ENCODE data around the gene MAGEB3. TPM values are rescaled to one million over a fixed set of nuclear protein-coding genes. Genes with fewer than 3 reads are reported as not detected.

The MAGEB3 gene
- total RNA-seq, 1 experiment from 2014 or later, result not detected

- no peak overlapping the region for H2BK5ac ChIP-seq (ENCODE audit: insufficient read length, low read length)
- no peak overlapping the region for H3K18ac ChIP-seq (ENCODE audit: insufficient read length, low read depth, low read length)
- no peaks in the 10 kb centered on the region for H3K23me2 ChIP-seq (ENCODE audit: insufficient read length, low read depth, low read length, poor library complexity, severe bottlenecking)
- no peak overlapping the region for H3K4me3 Mint-ChIP-seq
- H2AFZ ChIP-seq (ENCODE audit: low read length), result no peak overlapping the region
- peaks cover 4 to 45% of the 10 kb centered on the region in 2 experiments; a peak in 4 of 5 replicates for H3K9me3 Mint-ChIP-seq
- H4K91ac ChIP-seq (ENCODE audit: insufficient read length, low read depth, low read length), result no peak overlapping the region
- H3K9me3 ChIP-seq (ENCODE audit: control insufficient read depth, low read depth, low read length), result no peaks in the 10 kb centered on the region
- H3K27ac Mint-ChIP-seq, result no peak overlapping the region
- no peak overlapping the region for H2BK12ac ChIP-seq (ENCODE audit: insufficient read length, low read depth, low read length)
- no peak for TF ChIP-seq CTCF (conservative IDR thresholded peaks at IDR 0.05)
- H3K36me3 Mint-ChIP-seq (ENCODE audit: insufficient read depth in 1 of 3, low read depth in 3 of 3), result no peaks in the 10 kb centered on the region; a peak in 1 of 7 replicates
- H3K56ac ChIP-seq (ENCODE audit: insufficient read length, low read depth, low read length), result no peak overlapping the region
- H3T11ph ChIP-seq (ENCODE audit: low read length), result no peak overlapping the region
- H3K27ac ChIP-seq (ENCODE audit: insufficient read length, low read depth, low read length), result no peak overlapping the region
- H3K4me2 ChIP-seq (ENCODE audit: insufficient read depth, insufficient read length, low read length), result no peak overlapping the region
- no peaks in the 10 kb centered on the region for H3K27me3 ChIP-seq (ENCODE audit: insufficient read depth, low read length)
- DNase-seq, result no peak
- H2BK120ac ChIP-seq (ENCODE audit: low read depth, low read length, poor library complexity, severe bottlenecking), result no peak overlapping the region
- no peak overlapping the region for H3K23ac ChIP-seq (ENCODE audit: insufficient read length, low read depth, low read length)
- H4K5ac ChIP-seq (ENCODE audit: insufficient read length, low read depth, low read length), result no peak overlapping the region
- H3K4ac ChIP-seq (ENCODE audit: low read depth, low read length), result no peak overlapping the region
- H3K27me3 Mint-ChIP-seq (ENCODE audit: low read depth), result no peaks in the 10 kb centered on the region
- H3K9ac ChIP-seq (ENCODE audit: extremely low read depth, insufficient read length, low read length), result no peak overlapping the region
- H3K79me2 ChIP-seq (ENCODE audit: insufficient read depth, low read length), result no peaks in the 10 kb centered on the region
- H4K20me1 ChIP-seq (ENCODE audit: control insufficient read depth, insufficient read depth, insufficient read length), result no peaks in the 10 kb centered on the region
- H2AK5ac ChIP-seq (ENCODE audit: insufficient read length, low read length), result no peak overlapping the region
- H2BK20ac ChIP-seq (ENCODE audit: low read depth, low read length, poor library complexity, severe bottlenecking), result no peak overlapping the region
- no peak overlapping the region for H4K8ac ChIP-seq (replicated peaks; ENCODE audit: insufficient read length, low read depth, low read length)
- no peak overlapping the region for H3K14ac ChIP-seq (ENCODE audit: insufficient read depth, low read length)
- no peaks in the 10 kb centered on the region for H3K4me1 ChIP-seq (ENCODE audit: insufficient read depth, low read length)
- no peak overlapping the region for H2BK15ac ChIP-seq (ENCODE audit: low read depth, low read length)
- 0 out of 4 replicates have a peak, but pooled peaks cover 0 to 3% of the 10 kb centered on the region in 2 experiments for H3K4me1 Mint-ChIP-seq
- no peaks in the 10 kb centered on the region for H3K79me1 ChIP-seq (ENCODE audit: insufficient read depth, low read depth, low read length, poor library complexity, severe bottlenecking)
Observed at GRCh38 chrX:30282527-30282926, 52.1 kb downstream of the MAGEB3 start.
